Heart left ventricle (tissue), 13 donors: ENCODE data around the gene RPL34.

Source experiments
- POLR2A ChIP-seq, 2 donors: fragments of 450-650 bp; IDR thresholded peaks; one replicate each; pipeline ENCODE4 v1.6.1; 2017; ENCODE audit warnings: antibody characterized with exemption in 2 of 2, mild to moderate bottlenecking in 2 of 2, moderate library complexity in 2 of 2
- TF ChIP-seq, protein P1 (sequence below), 12 donors: fragments of 200-600 bp; sonication (generic) in 4 of 12; IDR thresholded peaks; one replicate each; pipeline versions ENCODE4 v1.5.0 to v1.8.0; 2018 to 2022; ENCODE audit warnings: antibody characterized with exemption in 12 of 12, mild to moderate bottlenecking in 5 of 12
- donor health status: ischemic (EF 13 %, LVEDD 7.1; RV severe dilation, severe dysfunction).
- donor health status: DM: no; HTN: yes; CAD: no.
- donor health status: DM: no; HTN: no; CAD: no.
- donor health status: ischemic (EF 25% LVEDD 6.9; RV normal size, moderate dysfunction).
- donor health status: ischemic (EF 25% LVEDD 5.7; RV mildly dilated, moderate dysfunction).
- donor health status: ischemic (EF 35%, LVEDD 5.7; RV mildly dilated, moderate dysfunction).
- donor health status: nonischemic (EF 11% LVEDD 7.7; RV severe dilation, severe dysfunction).
- donor health status: DM: yes; HTN: yes; CAD: no.
- donor health status: PGD.
- donor health status: ischemic (EF 29% LVEDD 5.4; RV normal size, mild dysfunction).
- donor health status: nonischemic (EF 23%, LVEDD 6.1; RV moderate dilation, normal function).

DNA sequence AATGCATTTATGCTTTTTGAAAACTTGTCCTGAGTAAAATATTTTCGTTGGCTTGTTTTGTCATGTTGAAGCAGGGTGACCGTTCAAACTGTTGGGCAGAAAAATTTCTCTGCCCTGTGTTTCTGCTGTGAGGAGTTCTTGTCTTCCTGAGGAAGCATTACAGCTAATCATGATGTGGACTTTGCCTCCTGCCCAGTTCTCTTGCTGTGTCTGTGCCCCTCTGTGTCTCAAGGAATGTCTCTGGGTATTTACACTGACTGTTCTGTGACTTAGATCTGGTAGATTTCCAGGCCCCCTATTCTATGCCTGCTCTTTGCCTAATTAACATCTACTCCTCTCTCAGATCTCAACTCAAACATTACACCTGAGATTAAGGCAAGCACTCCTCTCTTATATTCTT, 30.4 kb upstream of the RPL34 start:
- TF ChIP-seq, protein P1, sequence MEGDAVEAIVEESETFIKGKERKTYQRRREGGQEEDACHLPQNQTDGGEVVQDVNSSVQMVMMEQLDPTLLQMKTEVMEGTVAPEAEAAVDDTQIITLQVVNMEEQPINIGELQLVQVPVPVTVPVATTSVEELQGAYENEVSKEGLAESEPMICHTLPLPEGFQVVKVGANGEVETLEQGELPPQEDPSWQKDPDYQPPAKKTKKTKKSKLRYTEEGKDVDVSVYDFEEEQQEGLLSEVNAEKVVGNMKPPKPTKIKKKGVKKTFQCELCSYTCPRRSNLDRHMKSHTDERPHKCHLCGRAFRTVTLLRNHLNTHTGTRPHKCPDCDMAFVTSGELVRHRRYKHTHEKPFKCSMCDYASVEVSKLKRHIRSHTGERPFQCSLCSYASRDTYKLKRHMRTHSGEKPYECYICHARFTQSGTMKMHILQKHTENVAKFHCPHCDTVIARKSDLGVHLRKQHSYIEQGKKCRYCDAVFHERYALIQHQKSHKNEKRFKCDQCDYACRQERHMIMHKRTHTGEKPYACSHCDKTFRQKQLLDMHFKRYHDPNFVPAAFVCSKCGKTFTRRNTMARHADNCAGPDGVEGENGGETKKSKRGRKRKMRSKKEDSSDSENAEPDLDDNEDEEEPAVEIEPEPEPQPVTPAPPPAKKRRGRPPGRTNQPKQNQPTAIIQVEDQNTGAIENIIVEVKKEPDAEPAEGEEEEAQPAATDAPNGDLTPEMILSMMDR (IDR thresholded peaks at IDR 0.05) = no peak
- TF ChIP-seq POLR2A (IDR thresholded peaks at IDR 0.05) = no peak
